Measurements from ENCODE around the gene ABCA7. TPM values are rescaled to one million over a fixed set of nuclear protein-coding genes. Genes with fewer than 3 reads are reported as not detected.

The ABCA7 gene
- total and polyA plus RNA-seq, 2 of the 13 experiments (the other 11 are each of a cell fraction or from before 2014, with no cell fraction given) = 4.4 to 32.4 TPM

- TF ChIP-seq MLXIP (CRISPR knock-in tag; IDR thresholded peaks at IDR 0.05; ENCODE audit: borderline replicate concordance) = no peak
- peak; percentile 73; the same call in 1 of the 2 replicates for TF ChIP-seq FLYWCH1 (CRISPR knock-in tag; IDR thresholded peaks at IDR 0.05)
- no peak for TF ChIP-seq CEBPG (CRISPR knock-in tag; IDR thresholded peaks at IDR 0.05)
- TF ChIP-seq KLF9 (CRISPR knock-in tag; IDR thresholded peaks at IDR 0.05; ENCODE audit: low read depth) = no peak
- no peak for TF ChIP-seq ZSCAN12 (CRISPR knock-in tag; IDR thresholded peaks at IDR 0.05)
- TF ChIP-seq, protein P1, sequence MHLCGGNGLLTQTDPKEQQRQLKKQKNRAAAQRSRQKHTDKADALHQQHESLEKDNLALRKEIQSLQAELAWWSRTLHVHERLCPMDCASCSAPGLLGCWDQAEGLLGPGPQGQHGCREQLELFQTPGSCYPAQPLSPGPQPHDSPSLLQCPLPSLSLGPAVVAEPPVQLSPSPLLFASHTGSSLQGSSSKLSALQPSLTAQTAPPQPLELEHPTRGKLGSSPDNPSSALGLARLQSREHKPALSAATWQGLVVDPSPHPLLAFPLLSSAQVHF (CRISPR knock-in tag; IDR thresholded peaks at IDR 0.05) = no peak
- TF ChIP-seq, protein P2, sequence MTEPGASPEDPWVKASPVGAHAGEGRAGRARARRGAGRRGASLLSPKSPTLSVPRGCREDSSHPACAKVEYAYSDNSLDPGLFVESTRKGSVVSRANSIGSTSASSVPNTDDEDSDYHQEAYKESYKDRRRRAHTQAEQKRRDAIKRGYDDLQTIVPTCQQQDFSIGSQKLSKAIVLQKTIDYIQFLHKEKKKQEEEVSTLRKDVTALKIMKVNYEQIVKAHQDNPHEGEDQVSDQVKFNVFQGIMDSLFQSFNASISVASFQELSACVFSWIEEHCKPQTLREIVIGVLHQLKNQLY (CRISPR knock-in tag; IDR thresholded peaks at IDR 0.05) = 0 out of 2 replicates have a peak, but pooled peaks have one; percentile 18
- peak; percentile 50 for TF ChIP-seq SAP130 (CRISPR knock-in tag; IDR thresholded peaks at IDR 0.05; ENCODE audit: low read depth)
- TF ChIP-seq ZNF253 (CRISPR knock-in tag; IDR thresholded peaks at IDR 0.05; ENCODE audit: borderline replicate concordance) = no peak
- TF ChIP-seq REPIN1 (CRISPR knock-in tag; IDR thresholded peaks at IDR 0.05; ENCODE audit: borderline replicate concordance, low read depth) = no peak
- TF ChIP-seq ZBTB7B (CRISPR knock-in tag; IDR thresholded peaks at IDR 0.05) = no peak
- no peak for TF ChIP-seq KDM6A (CRISPR knock-in tag; IDR thresholded peaks at IDR 0.05; ENCODE audit: low read depth)
- TF ChIP-seq ZNF841 (CRISPR knock-in tag; IDR thresholded peaks at IDR 0.05; ENCODE audit: borderline replicate concordance) = no peak
- TF ChIP-seq ZNF546 (CRISPR knock-in tag; conservative IDR thresholded peaks at IDR 0.05) = no peak
- 0 out of 2 replicates have a peak, but pooled peaks have one; percentile 36 for TF ChIP-seq ZNF441 (CRISPR knock-in tag; IDR thresholded peaks at IDR 0.05; ENCODE audit: borderline replicate concordance)
- TF ChIP-seq ZIK1 (CRISPR knock-in tag; IDR thresholded peaks at IDR 0.05; ENCODE audit: borderline replicate concordance, low read depth) = no peak; the same call in 1 of the 2 replicates
- TF ChIP-seq ZNF616 (CRISPR knock-in tag; IDR thresholded peaks at IDR 0.05; ENCODE audit: low read depth) = peak; percentile 73; the same call in 1 of the 2 replicates
- TF ChIP-seq ZFP90 (CRISPR knock-in tag; IDR thresholded peaks at IDR 0.05; ENCODE audit: borderline replicate concordance) = no peak
- TF ChIP-seq ATF7-NPFF (CRISPR knock-in tag; IDR thresholded peaks at IDR 0.05; ENCODE audit: low read depth) = peak; percentile 58; the same call in 1 of the 2 replicates
- no peak for TF ChIP-seq ZBTB34 (CRISPR knock-in tag; IDR thresholded peaks at IDR 0.05)
- no peak for TF ChIP-seq ZNF766 (CRISPR knock-in tag; IDR thresholded peaks at IDR 0.05; ENCODE audit: borderline replicate concordance)
- TF ChIP-seq ZNF788 (CRISPR knock-in tag; IDR thresholded peaks at IDR 0.05; ENCODE audit: borderline replicate concordance) = no peak
These were observed 25.0 kb downstream of the ABCA7 start (continued) for GRCh38 chr19:1064661-1065605.

Data from HepG2 (cell line).